ENCODE data around the gene ANKLE1. TPM values are rescaled to one million over a fixed set of nuclear protein-coding genes. Genes with fewer than 3 reads are reported as not detected.

ANKLE1 gene
- polyA plus RNA-seq, 2 of the 4 experiments (the other 2 are of a cell fraction) = 0.56 to 0.74 TPM

DNA sequence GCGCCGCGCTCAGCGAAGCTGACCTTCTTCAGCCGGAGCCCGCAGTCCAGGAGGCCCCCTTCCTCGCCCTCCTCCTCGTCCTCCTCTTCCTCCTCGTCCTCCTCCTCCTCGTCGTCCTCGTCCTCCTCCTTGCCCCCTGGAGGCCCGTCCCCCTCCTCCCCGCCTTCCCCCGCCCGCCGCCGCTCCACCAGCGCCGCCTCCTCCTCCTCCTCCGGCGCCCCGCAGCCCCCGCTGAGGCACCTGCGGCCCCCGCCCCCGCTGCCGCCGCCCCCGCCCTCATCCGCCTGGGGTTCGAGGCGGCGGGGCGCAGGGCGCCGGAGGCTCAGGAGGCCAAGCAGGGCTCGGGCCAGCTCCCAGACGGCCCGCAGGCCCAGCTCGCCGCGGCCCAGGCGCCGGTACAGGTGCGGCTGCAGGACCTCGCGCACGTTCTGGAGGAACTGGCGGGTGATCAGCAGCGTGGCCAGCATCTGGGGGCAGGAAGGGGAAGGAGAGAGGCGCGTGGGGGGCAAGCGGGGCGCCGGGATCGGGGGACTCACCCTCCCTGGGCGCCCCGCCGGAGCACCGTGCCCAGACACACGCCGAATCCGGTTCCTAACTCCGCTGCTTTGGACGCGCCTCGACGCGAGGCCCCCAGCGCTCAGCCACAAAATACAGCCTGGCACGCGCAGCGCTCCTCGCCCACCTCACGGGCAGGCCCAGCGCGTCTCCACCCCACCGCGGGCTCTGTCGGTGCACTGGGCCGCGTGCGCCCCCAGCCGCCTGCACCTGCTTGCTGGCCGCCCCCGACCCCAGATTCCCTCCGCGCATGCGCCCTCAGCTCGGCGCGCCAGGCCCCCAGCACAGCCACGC, 47.0 kb downstream of the ANKLE1 start (continued):
- TF ChIP-seq, protein P1, sequence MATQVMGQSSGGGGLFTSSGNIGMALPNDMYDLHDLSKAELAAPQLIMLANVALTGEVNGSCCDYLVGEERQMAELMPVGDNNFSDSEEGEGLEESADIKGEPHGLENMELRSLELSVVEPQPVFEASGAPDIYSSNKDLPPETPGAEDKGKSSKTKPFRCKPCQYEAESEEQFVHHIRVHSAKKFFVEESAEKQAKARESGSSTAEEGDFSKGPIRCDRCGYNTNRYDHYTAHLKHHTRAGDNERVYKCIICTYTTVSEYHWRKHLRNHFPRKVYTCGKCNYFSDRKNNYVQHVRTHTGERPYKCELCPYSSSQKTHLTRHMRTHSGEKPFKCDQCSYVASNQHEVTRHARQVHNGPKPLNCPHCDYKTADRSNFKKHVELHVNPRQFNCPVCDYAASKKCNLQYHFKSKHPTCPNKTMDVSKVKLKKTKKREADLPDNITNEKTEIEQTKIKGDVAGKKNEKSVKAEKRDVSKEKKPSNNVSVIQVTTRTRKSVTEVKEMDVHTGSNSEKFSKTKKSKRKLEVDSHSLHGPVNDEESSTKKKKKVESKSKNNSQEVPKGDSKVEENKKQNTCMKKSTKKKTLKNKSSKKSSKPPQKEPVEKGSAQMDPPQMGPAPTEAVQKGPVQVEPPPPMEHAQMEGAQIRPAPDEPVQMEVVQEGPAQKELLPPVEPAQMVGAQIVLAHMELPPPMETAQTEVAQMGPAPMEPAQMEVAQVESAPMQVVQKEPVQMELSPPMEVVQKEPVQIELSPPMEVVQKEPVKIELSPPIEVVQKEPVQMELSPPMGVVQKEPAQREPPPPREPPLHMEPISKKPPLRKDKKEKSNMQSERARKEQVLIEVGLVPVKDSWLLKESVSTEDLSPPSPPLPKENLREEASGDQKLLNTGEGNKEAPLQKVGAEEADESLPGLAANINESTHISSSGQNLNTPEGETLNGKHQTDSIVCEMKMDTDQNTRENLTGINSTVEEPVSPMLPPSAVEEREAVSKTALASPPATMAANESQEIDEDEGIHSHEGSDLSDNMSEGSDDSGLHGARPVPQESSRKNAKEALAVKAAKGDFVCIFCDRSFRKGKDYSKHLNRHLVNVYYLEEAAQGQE (IDR thresholded peaks at IDR 0.05) = no peak
- TF ChIP-seq, protein P2, sequence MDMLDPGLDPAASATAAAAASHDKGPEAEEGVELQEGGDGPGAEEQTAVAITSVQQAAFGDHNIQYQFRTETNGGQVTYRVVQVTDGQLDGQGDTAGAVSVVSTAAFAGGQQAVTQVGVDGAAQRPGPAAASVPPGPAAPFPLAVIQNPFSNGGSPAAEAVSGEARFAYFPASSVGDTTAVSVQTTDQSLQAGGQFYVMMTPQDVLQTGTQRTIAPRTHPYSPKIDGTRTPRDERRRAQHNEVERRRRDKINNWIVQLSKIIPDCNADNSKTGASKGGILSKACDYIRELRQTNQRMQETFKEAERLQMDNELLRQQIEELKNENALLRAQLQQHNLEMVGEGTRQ (IDR thresholded peaks at IDR 0.05) = no peak
- TF ChIP-seq SMC3 (IDR thresholded peaks at IDR 0.05) = no peak

DNA sequence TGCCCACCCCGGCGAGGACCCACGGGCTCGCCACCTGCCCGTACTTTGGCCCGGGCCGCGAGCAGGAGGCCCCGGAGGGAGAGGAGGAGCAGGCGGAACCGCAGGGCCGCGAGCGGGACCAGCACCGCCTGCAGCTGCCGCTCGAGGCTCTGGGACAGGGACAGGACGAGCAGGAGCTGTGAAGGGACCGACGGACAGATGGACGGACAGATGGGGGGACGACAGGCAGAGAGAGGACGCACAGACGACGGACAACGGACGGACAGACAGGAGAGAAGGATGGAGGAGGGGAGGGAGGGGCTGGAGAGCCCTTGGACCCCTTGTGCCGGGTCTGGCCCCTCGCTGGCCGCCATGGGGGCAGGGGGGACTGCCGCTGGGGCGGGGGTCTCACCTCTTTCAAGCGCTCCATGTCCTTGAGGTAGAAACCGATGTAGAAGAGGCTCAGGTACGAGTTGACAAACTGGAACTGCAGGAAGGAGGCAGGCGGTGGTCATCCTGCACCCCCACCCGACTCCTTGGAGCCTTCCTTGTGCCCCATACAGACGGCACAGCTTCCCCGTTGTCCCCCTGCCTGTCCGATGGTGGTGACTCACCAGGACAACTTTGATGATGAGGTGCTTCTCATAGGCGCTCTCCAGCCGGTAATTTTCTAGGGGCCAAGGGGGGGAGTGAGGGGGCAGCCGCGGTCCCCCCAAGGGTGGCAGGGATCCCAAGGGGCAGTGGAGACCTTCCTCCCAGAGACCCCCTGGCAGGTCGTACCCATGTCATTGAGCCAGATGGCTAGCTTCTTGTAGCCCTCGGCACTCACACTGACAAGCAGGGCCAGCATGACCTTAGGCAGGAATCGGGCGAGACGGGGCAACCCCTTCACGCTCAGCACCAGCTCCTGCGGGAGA, 47.9 kb downstream of the ANKLE1 start:
- Histone ChIP-seq H3K27ac (no peak overlapping the region), H3K4me2 (no peak overlapping the region), H3K4me1 (peaks cover 5% of the 10 kb centered on the region; the same call in 2 of the 3 replicates), H3K9me3 (no peaks in the 10 kb centered on the region), H3K4me3 (no peak overlapping the region)
- FAIRE-seq (no peak), DNase-seq (ENCODE audit: low read depth in 1 of 2, low spot score in 1 of 2) (no peak), ATAC-seq (no peak)
- WGBS (ENCODE audit: missing lambda C conversion rate) = 92% methylated on average over 44 of the region's 51 CpGs
- ChIA-PET CTCF (interaction anchor here (0.8 to 1.0 kb wide), 2 partner anchors 24 to 46 kb away, joined by 3 read pairs; partner anchors contain the start of gene MRPL34), POLR2A (no interaction called here)
- TF ChIP-seq POLR2AphosphoS2 (conservative IDR thresholded peaks at IDR 0.05; ENCODE audit: low read length) (no peak), CEBPB (IDR thresholded peaks at IDR 0.05) (no peak), RFX5 (IDR thresholded peaks at IDR 0.05) (no peak), MAZ (IDR thresholded peaks at IDR 0.05; ENCODE audit: borderline replicate concordance, low read depth, low read length) (no peak), FOSL2 (IDR thresholded peaks at IDR 0.05) (no peak), FOSL2 (CRISPR knock-in tag; IDR thresholded peaks at IDR 0.05) (no peak), ZC3H11A (IDR thresholded peaks at IDR 0.05) (no peak), BHLHE40 (IDR thresholded peaks at IDR 0.05; ENCODE audit: low read depth, low read length) (no peak), KDM1A (IDR thresholded peaks at IDR 0.05; ENCODE audit: low read depth) (no peak), TP53 (CRISPR knock-in tag; IDR thresholded peaks at IDR 0.05) (no peak), ZFP36 (IDR thresholded peaks at IDR 0.05; ENCODE audit: borderline replicate concordance, partially characterized antibody) (no peak), HOXB13 (CRISPR knock-in tag; IDR thresholded peaks at IDR 0.05; ENCODE audit: low read depth) (no peak), ZNF302 (CRISPR knock-in tag; IDR thresholded peaks at IDR 0.05) (no peak), CBX8 (IDR thresholded peaks at IDR 0.05) (no peak), FOSB (CRISPR knock-in tag; IDR thresholded peaks at IDR 0.05) (no peak), EP300 (IDR thresholded peaks at IDR 0.05) (no peak)
- TF ChIP-seq, protein P3, sequence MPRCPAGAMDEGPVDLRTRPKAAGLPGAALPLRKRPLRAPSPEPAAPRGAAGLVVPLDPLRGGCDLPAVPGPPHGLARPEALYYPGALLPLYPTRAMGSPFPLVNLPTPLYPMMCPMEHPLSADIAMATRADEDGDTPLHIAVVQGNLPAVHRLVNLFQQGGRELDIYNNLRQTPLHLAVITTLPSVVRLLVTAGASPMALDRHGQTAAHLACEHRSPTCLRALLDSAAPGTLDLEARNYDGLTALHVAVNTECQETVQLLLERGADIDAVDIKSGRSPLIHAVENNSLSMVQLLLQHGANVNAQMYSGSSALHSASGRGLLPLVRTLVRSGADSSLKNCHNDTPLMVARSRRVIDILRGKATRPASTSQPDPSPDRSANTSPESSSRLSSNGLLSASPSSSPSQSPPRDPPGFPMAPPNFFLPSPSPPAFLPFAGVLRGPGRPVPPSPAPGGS (IDR thresholded peaks at IDR 0.05) = no peak
- TF ChIP-seq, protein P4, sequence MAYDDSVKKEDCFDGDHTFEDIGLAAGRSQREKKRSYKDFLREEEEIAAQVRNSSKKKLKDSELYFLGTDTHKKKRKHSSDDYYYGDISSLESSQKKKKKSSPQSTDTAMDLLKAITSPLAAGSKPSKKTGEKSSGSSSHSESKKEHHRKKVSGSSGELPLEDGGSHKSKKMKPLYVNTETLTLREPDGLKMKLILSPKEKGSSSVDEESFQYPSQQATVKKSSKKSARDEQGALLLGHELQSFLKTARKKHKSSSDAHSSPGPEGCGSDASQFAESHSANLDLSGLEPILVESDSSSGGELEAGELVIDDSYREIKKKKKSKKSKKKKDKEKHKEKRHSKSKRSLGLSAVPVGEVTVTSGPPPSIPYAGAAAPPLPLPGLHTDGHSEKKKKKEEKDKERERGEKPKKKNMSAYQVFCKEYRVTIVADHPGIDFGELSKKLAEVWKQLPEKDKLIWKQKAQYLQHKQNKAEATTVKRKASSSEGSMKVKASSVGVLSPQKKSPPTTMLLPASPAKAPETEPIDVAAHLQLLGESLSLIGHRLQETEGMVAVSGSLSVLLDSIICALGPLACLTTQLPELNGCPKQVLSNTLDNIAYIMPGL (CRISPR knock-in tag; IDR thresholded peaks at IDR 0.05; ENCODE audit: borderline replicate concordance) = no peak
- TF ChIP-seq, protein P5, sequence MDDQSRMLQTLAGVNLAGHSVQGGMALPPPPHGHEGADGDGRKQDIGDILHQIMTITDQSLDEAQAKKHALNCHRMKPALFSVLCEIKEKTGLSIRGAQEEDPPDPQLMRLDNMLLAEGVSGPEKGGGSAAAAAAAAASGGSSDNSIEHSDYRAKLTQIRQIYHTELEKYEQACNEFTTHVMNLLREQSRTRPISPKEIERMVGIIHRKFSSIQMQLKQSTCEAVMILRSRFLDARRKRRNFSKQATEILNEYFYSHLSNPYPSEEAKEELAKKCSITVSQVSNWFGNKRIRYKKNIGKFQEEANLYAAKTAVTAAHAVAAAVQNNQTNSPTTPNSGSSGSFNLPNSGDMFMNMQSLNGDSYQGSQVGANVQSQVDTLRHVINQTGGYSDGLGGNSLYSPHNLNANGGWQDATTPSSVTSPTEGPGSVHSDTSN (IDR thresholded peaks at IDR 0.05) = no peak
- TF ChIP-seq, protein P6, sequence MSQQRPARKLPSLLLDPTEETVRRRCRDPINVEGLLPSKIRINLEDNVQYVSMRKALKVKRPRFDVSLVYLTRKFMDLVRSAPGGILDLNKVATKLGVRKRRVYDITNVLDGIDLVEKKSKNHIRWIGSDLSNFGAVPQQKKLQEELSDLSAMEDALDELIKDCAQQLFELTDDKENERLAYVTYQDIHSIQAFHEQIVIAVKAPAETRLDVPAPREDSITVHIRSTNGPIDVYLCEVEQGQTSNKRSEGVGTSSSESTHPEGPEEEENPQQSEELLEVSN (IDR thresholded peaks at IDR 0.05; ENCODE audit: borderline replicate concordance, low read depth) = no peak

Measured in A549 (cell line).